B cell (primary cell): ENCODE measurements around the gene HLA-DMB.
A peak's percentile ranks its signal among the peaks of the same experiment; 100 is the strongest.

Source experiments
- CTCF ChIP-seq: fragments of 200-600 bp; IDR thresholded peaks from one replicate; pipeline ENCODE4 v1.8.0; 2022; ENCODE audit warnings: antibody characterized with exemption, mild to moderate bottlenecking
- EZH2 ChIP-seq: IDR thresholded peaks from 2 replicates; pipeline ENCODE4 v1.6.1; 2012; ENCODE audit warnings: borderline replicate concordance, low read depth, mild to moderate bottlenecking, moderate library complexity, low read length; ENCODE audit not compliant: insufficient read depth, poor library complexity, severe bottlenecking

GRCh38 chr6:32947552-32948465 is 7.0 kb upstream of the HLA-DMB start:
- peak; percentile 70 for TF ChIP-seq CTCF
- no peak for TF ChIP-seq EZH2
